Thyroid gland (tissue), 4 donors: ENCODE measurements around the gene ALDH1L1.

ENCODE experiments used
- POLR2A ChIP-seq, 2 donors: fragments of 450-650 bp; IDR thresholded peaks; one replicate each; pipeline ENCODE4 v1.6.1; 2017; ENCODE audit warnings: antibody characterized with exemption in 2 of 2, mild to moderate bottlenecking in 2 of 2, moderate library complexity in 1 of 2
- TF ChIP-seq, protein P1 (sequence below), 6 experiments: fragments of 200-600 bp in 3 of 6; fragments of 450-650 bp in 3 of 6; sonication (generic) in 3 of 6; IDR thresholded peaks; one replicate each; pipeline ENCODE4 v1.5.1; 2016 to 2019; ENCODE audit warnings: antibody characterized with exemption in 6 of 6, mild to moderate bottlenecking in 2 of 6, inconsistent platforms in 1 of 6, moderate library complexity in 1 of 6

DNA sequence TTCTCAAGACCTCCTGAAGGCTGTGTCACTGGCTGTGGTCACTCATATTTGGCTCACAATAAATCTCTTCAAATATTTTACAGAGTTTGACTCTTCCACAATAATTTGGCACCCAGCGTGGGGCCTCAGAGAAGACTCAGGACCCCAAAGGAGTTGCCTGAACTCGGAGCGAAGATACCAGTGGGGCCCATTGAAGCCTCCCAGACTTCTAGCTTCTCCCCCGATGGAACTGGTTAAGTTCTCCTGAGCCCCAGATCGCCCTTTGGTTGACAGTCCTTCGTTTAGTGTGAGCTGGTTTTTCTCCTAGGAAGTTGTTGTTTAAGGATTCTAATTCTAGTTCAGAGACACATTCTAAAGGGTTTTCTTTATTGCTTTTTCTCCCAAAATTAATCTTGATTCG lies 95.1 kb downstream of the ALDH1L1 start:
- TF ChIP-seq, protein P1, sequence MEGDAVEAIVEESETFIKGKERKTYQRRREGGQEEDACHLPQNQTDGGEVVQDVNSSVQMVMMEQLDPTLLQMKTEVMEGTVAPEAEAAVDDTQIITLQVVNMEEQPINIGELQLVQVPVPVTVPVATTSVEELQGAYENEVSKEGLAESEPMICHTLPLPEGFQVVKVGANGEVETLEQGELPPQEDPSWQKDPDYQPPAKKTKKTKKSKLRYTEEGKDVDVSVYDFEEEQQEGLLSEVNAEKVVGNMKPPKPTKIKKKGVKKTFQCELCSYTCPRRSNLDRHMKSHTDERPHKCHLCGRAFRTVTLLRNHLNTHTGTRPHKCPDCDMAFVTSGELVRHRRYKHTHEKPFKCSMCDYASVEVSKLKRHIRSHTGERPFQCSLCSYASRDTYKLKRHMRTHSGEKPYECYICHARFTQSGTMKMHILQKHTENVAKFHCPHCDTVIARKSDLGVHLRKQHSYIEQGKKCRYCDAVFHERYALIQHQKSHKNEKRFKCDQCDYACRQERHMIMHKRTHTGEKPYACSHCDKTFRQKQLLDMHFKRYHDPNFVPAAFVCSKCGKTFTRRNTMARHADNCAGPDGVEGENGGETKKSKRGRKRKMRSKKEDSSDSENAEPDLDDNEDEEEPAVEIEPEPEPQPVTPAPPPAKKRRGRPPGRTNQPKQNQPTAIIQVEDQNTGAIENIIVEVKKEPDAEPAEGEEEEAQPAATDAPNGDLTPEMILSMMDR (IDR thresholded peaks at IDR 0.05), result no peak
- TF ChIP-seq POLR2A (IDR thresholded peaks at IDR 0.05), result no peak
